Keratinocyte (primary cell): ENCODE results near the gene PADI4.
A peak's percentile ranks its signal among the peaks of the same experiment; 100 is the strongest.

Experiments
- CTCF ChIP-seq, 3 experiments: IDR thresholded peaks in 1 of 3; conservative IDR thresholded peaks in 1 of 3; optimal IDR thresholded peaks in 1 of 3; 2 replicates in 2 of 3; 3 replicates in 1 of 3; pipeline versions ENCODE3 to v1.5.1; 2011; ENCODE audit warnings: low read length in 3 of 3, mild to moderate bottlenecking in 3 of 3, moderate library complexity in 2 of 3, control low read depth in 1 of 3, inconsistent platforms in 1 of 3; ENCODE audit not compliant: insufficient read depth in 2 of 3; ENCODE audit errors: extremely low read depth in 1 of 3
- EZH2 ChIP-seq: IDR thresholded peaks from one replicate; pipeline ENCODE4 v1.6.1; 2012; ENCODE audit warnings: inconsistent platforms, mild to moderate bottlenecking, low read length, moderate library complexity

DNA sequence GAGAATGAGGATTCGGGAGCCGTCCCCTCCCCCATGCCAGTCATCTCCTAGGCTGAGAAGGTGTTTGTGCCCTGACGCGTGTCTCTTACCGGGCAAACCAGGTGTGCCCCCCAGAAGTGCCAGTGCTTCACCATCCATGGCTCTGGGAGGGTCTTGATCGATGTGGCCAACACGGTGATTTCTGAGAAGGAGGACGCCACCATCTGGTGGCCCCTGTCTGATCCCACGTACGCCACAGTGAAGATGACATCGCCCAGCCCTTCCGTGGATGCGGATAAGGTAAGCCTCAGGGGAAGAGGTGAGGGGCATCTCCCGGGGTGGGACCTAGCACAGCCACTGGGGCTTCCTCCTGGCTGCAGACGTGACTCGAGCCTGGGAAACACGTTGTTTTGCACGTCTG is 65.0 kb downstream of the PADI4 start:
- TF ChIP-seq CTCF (optimal IDR thresholded peaks at IDR 0.05 in 1 of 3, IDR thresholded peaks at IDR 0.05 in 1 of 3, conservative IDR thresholded peaks at IDR 0.05 in 1 of 3; ENCODE audit: extremely low read depth in 1 of 3, insufficient read depth in 2 of 3, low read length in 3 of 3) = peak in 1 of 3 experiments; percentile 16
- no peak for TF ChIP-seq EZH2
